Keratinocyte (primary cell): Measurements from ENCODE around the gene VPS37C. TPM values are rescaled to one million over a fixed set of nuclear protein-coding genes. Genes with fewer than 3 reads are reported as not detected.

Experiments used
- DNase-seq: peaks from one replicate; pipeline ENCODE4 v3.0.0-alpha.2; 2011; ENCODE audit warnings: low read depth, missing footprints, low spot score
- FAIRE-seq: peaks from 2 replicates; lab custom pipeline; 2011; peaks lifted over from hg19 to GRCh38; lab: Jason Lieb, UNC
- H2AFZ ChIP-seq: 2 replicates; pipeline ENCODE4 v1.6.0; 2012; ENCODE audit warnings: low read length, control low read depth, inconsistent platforms; ENCODE audit not compliant: control insufficient read depth
- H3K27ac ChIP-seq: 2 replicates; pipeline ENCODE4 v1.5.1; 2011; ENCODE audit warnings: low read length; ENCODE audit not compliant: control insufficient read depth, insufficient read depth
- H3K27me3 ChIP-seq: 3 replicates; pipeline ENCODE4 v1.6.0; 2011; ENCODE audit warnings: low read length; ENCODE audit not compliant: control insufficient read depth, insufficient read depth; ENCODE audit errors: extremely low read depth
- H3K36me3 ChIP-seq, 2 experiments: 2 replicates in 1 of 2; 3 replicates in 1 of 2; pipeline ENCODE4 v1.5.1; 2011; ENCODE audit warnings: low read length in 2 of 2, mild to moderate bottlenecking in 1 of 2; ENCODE audit not compliant: control insufficient read depth in 2 of 2, insufficient read depth in 2 of 2; ENCODE audit errors: extremely low read depth in 1 of 2
- H3K4me1 ChIP-seq: 3 replicates; pipeline ENCODE4 v1.5.1; 2011; ENCODE audit warnings: low read length; ENCODE audit not compliant: control insufficient read depth, insufficient read depth; ENCODE audit errors: extremely low read depth
- H3K4me2 ChIP-seq: 3 replicates; pipeline ENCODE4 v1.6.0; 2011; ENCODE audit warnings: low read depth, low read length; ENCODE audit not compliant: control insufficient read depth, insufficient read depth; ENCODE audit errors: extremely low read depth
- H3K4me3 ChIP-seq, 3 experiments: fragments of 200-600 bp in 1 of 3; sonication (generic) in 1 of 3; 2 replicates in 2 of 3; 3 replicates in 1 of 3; pipeline ENCODE4 v1.5.1; 2011 to 2016; ENCODE audit warnings: low read length in 3 of 3, mild to moderate bottlenecking in 3 of 3, control low read depth in 2 of 3, inconsistent platforms in 1 of 3, low read depth in 1 of 3, mixed read lengths in 1 of 3, mixed run types in 1 of 3, moderate library complexity in 1 of 3; ENCODE audit not compliant: control insufficient read depth in 2 of 3, insufficient read depth in 2 of 3; ENCODE audit errors: extremely low read depth in 1 of 3
- H3K79me2 ChIP-seq: 2 replicates; pipeline ENCODE4 v1.6.0; 2012; ENCODE audit warnings: low read length; ENCODE audit not compliant: control insufficient read depth, insufficient read depth
- H3K9ac ChIP-seq: 3 replicates; pipeline ENCODE4 v1.6.0; 2011; ENCODE audit warnings: low read length; ENCODE audit not compliant: control insufficient read depth, insufficient read depth; ENCODE audit errors: extremely low read depth
- H3K9me1 ChIP-seq: 3 replicates; pipeline ENCODE4 v1.6.0; 2011; ENCODE audit warnings: low read length; ENCODE audit not compliant: control insufficient read depth, insufficient read depth; ENCODE audit errors: extremely low read depth
- H3K9me3 ChIP-seq: 2 replicates; pipeline ENCODE4 v1.5.1; 2012; ENCODE audit warnings: low read depth, low read length; ENCODE audit not compliant: control insufficient read depth
- H4K20me1 ChIP-seq: 3 replicates; pipeline ENCODE4 v1.6.0; 2011; ENCODE audit warnings: low read length; ENCODE audit not compliant: control insufficient read depth, insufficient read depth; ENCODE audit errors: extremely low read depth
- EZH2 ChIP-seq: IDR thresholded peaks from one replicate; pipeline ENCODE4 v1.6.1; 2012; ENCODE audit warnings: inconsistent platforms, mild to moderate bottlenecking, low read length, moderate library complexity
- dilution Hi-C: fragments of 300-500 bp; cut with MboI; formaldehyde crosslinking; loops from one replicate; pipeline ENCODE4 v1.7.0; 2020; ENCODE audit warnings: low sequenced_read_pairs; ENCODE audit not compliant: extremely low pct_ligation_motif_present
- polyA plus RNA-seq, 5 experiments: library from polyadenylated mRNA; depleted of rRNA in 3 of 5; stranded (reverse) in 3 of 5; stranded (forward) in 1 of 5; unstranded in 1 of 5; fragments of >200 nt; gene quantifications; 1 replicate in 1 of 5; 2 replicates in 3 of 5; 3 replicates in 1 of 5; pipeline versions ENCODE4 v1.2.1 to v1.2.3, GENCODE V29; 2011 to 2012; ENCODE audit warnings: missing spikeins in 2 of 5, low read depth in 1 of 5, low replicate concordance in 1 of 5
- TF ChIP-seq, protein P1 (sequence below), 3 experiments: IDR thresholded peaks in 1 of 3; conservative IDR thresholded peaks in 1 of 3; optimal IDR thresholded peaks in 1 of 3; 2 replicates in 2 of 3; 3 replicates in 1 of 3; pipeline versions ENCODE3 to v1.5.1; 2011; ENCODE audit warnings: low read length in 3 of 3, mild to moderate bottlenecking in 3 of 3, moderate library complexity in 2 of 3, control low read depth in 1 of 3, inconsistent platforms in 1 of 3; ENCODE audit not compliant: insufficient read depth in 2 of 3; ENCODE audit errors: extremely low read depth in 1 of 3

VPS37C gene
- polyA plus RNA-seq, 1 donor (not counting 4 experiments of a cell fraction or from before 2014, with no cell fraction given) = 8.0 TPM

DNA sequence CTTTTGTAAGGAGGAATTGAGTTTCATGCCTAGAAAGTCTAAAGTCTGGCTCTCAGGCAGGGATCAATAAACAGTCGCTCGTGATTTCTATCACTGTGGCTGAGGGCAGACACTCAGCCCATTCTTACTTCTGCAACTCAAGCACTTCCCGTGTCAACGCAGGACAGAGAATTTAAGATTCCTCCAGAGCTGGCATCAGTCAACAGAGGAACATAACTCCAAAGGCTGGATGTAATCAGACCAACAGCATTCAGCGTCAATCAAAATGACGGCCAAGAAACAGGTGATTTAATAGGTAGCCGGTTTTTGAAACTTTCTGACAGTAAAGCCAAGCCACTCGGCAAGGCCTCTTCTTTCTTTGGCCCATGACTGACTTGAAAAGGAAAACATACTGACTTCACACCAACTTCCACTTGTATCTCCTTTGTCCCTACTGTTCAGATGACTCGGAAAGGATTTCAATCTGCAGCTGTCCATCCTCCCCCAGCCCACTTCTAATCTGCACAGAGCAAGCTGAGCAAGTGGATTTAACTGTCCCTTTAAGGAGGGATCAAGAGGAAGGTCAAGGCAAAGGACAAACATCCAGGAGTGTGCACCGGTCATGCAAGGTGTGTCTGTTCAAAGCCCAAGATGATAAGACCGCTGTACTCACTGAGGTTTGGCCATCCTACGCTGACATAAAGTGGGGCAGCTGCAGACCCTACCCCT, 9.5 kb downstream of the VPS37C start:
- Histone ChIP-seq H3K36me3 (peaks cover 0 to 2% of the 10 kb centered on the region in 2 experiments), H2AFZ (no peak overlapping the region), H3K9me1 (no peaks in the 10 kb centered on the region), H4K20me1 (no peaks in the 10 kb centered on the region), H3K9ac (no peak overlapping the region), H3K4me1 (peaks cover 27% of the 10 kb centered on the region), H3K27me3 (no peaks in the 10 kb centered on the region), H3K4me2 (no peak overlapping the region), H3K9me3 (no peaks in the 10 kb centered on the region), H3K79me2 (peaks cover 59% of the 10 kb centered on the region), H3K4me3 (no peak overlapping the region), H3K27ac (no peak overlapping the region)
- dilution Hi-C loops = no loop called here
- FAIRE-seq (no peak), DNase-seq (no peak)
- no peak for TF ChIP-seq EZH2
- TF ChIP-seq, protein P1, sequence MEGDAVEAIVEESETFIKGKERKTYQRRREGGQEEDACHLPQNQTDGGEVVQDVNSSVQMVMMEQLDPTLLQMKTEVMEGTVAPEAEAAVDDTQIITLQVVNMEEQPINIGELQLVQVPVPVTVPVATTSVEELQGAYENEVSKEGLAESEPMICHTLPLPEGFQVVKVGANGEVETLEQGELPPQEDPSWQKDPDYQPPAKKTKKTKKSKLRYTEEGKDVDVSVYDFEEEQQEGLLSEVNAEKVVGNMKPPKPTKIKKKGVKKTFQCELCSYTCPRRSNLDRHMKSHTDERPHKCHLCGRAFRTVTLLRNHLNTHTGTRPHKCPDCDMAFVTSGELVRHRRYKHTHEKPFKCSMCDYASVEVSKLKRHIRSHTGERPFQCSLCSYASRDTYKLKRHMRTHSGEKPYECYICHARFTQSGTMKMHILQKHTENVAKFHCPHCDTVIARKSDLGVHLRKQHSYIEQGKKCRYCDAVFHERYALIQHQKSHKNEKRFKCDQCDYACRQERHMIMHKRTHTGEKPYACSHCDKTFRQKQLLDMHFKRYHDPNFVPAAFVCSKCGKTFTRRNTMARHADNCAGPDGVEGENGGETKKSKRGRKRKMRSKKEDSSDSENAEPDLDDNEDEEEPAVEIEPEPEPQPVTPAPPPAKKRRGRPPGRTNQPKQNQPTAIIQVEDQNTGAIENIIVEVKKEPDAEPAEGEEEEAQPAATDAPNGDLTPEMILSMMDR (optimal IDR thresholded peaks at IDR 0.05 in 1 of 3, IDR thresholded peaks at IDR 0.05 in 1 of 3, conservative IDR thresholded peaks at IDR 0.05 in 1 of 3; ENCODE audit: extremely low read depth in 1 of 3, insufficient read depth in 2 of 3, low read length in 3 of 3) = no peak

GRCh38 chr11:61150706-61151544, 10.3 kb downstream of the VPS37C start:
- no peaks in the 10 kb centered on the region for H4K20me1 ChIP-seq
- H3K79me2 ChIP-seq = peaks cover 55% of the 10 kb centered on the region
- H3K4me3 ChIP-seq = no peak overlapping the region
- no peaks in the 10 kb centered on the region for H3K9me3 ChIP-seq
- FAIRE-seq (no peak), DNase-seq (no peak)
- TF ChIP-seq, protein P1 (optimal IDR thresholded peaks at IDR 0.05 in 1 of 3, IDR thresholded peaks at IDR 0.05 in 1 of 3, conservative IDR thresholded peaks at IDR 0.05 in 1 of 3; ENCODE audit: extremely low read depth in 1 of 3, insufficient read depth in 2 of 3, low read length in 3 of 3) = no peak
- TF ChIP-seq EZH2 = no peak
- H3K36me3 ChIP-seq = peaks cover 0 to 2% of the 10 kb centered on the region in 2 experiments
- H3K9me1 ChIP-seq = no peaks in the 10 kb centered on the region
- H3K9ac ChIP-seq = no peak overlapping the region
- no peaks in the 10 kb centered on the region for H3K27me3 ChIP-seq
- dilution Hi-C loops = no loop called here
- peaks cover 27% of the 10 kb centered on the region for H3K4me1 ChIP-seq
- no peak overlapping the region for H3K27ac ChIP-seq
- no peak overlapping the region for H3K4me2 ChIP-seq
- no peak overlapping the region for H2AFZ ChIP-seq
